ENCODE data around the gene CDHR1. TPM values are rescaled to one million over a fixed set of nuclear protein-coding genes. Genes with fewer than 3 reads are reported as not detected.

The CDHR1 gene
- total RNA-seq, 1 experiment from 2014 or later: 6.6 TPM

DNA sequence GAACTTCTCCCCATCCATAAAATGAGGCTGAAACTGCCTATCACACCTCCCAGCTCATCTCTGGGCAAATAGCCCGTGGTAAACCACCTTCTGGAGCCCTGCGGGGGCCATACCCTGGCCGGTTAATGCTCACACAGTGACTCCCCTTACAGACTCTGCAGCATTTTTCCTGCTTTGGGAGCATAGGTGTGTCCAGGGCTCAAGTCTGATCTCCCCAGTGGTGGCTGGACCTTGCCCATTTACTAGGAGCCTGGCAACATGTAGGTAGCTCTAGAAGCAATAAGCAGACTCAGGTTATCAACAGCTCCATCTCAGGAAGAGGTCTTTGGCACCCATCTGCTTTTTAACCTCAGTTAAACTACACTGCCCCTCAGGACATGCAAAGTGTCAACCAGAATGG lies 5.5 kb upstream of the CDHR1 start:
- Histone ChIP-seq H3K9ac (ENCODE audit: extremely low read depth, insufficient read length, low read length) (no peak overlapping the region), H2BK5ac (ENCODE audit: insufficient read length, low read length) (no peak overlapping the region), H2BK120ac (ENCODE audit: low read depth, low read length, poor library complexity, severe bottlenecking) (no peak overlapping the region), H2BK20ac (ENCODE audit: low read depth, low read length, poor library complexity, severe bottlenecking) (no peak overlapping the region), H3K23me2 (ENCODE audit: insufficient read length, low read depth, low read length, poor library complexity, severe bottlenecking) (no peaks in the 10 kb centered on the region), H3K23ac (ENCODE audit: insufficient read length, low read depth, low read length) (no peak overlapping the region), H3K27ac (ENCODE audit: insufficient read length, low read depth, low read length) (no peak overlapping the region), H4K5ac (ENCODE audit: insufficient read length, low read depth, low read length) (no peak overlapping the region), H3K4me2 (ENCODE audit: insufficient read depth, insufficient read length, low read length) (no peak overlapping the region), H3K56ac (ENCODE audit: insufficient read length, low read depth, low read length) (no peak overlapping the region), H4K91ac (ENCODE audit: insufficient read length, low read depth, low read length) (no peak overlapping the region), H3K79me2 (ENCODE audit: insufficient read depth, low read length) (no peaks in the 10 kb centered on the region), H3K18ac (ENCODE audit: insufficient read length, low read depth, low read length) (no peak overlapping the region), H3K4ac (ENCODE audit: low read depth, low read length) (no peak overlapping the region), H2AK5ac (ENCODE audit: insufficient read length, low read length) (no peak overlapping the region), H4K8ac (replicated peaks; ENCODE audit: insufficient read length, low read depth, low read length) (no peak overlapping the region), H3K4me1 (ENCODE audit: insufficient read depth, low read length) (no peaks in the 10 kb centered on the region; the same call in 1 of the 2 replicates), H3K79me1 (ENCODE audit: insufficient read depth, low read depth, low read length, poor library complexity, severe bottlenecking) (no peaks in the 10 kb centered on the region), H4K20me1 (ENCODE audit: control insufficient read depth, insufficient read depth, insufficient read length) (no peaks in the 10 kb centered on the region), H2BK12ac (ENCODE audit: insufficient read length, low read depth, low read length) (no peak overlapping the region), H3T11ph (ENCODE audit: low read length) (no peak overlapping the region), H3K14ac (ENCODE audit: insufficient read depth, low read length) (no peak overlapping the region), H2AFZ (ENCODE audit: low read length) (no peak overlapping the region), H2BK15ac (ENCODE audit: low read depth, low read length) (no peak overlapping the region), H3K27me3 (ENCODE audit: insufficient read depth, low read length) (peaks cover 3% of the 10 kb centered on the region; the same call in 1 of the 2 replicates), H3K9me3 (ENCODE audit: control insufficient read depth, low read depth, low read length) (no peaks in the 10 kb centered on the region)
- Mint-ChIP-seq H3K36me3 (ENCODE audit: insufficient read depth in 1 of 3, low read depth in 3 of 3) (no peaks in the 10 kb centered on the region), H3K27me3 (ENCODE audit: low read depth) (peaks cover 33% of the 10 kb centered on the region), H3K4me3 (no peak overlapping the region), H3K4me1 (0 out of 4 replicates have a peak, but pooled peaks cover under 1% of the 10 kb centered on the region in 2 experiments), H3K9me3 (no peaks in the 10 kb centered on the region; a peak in 1 of 5 replicates), H3K27ac (no peak overlapping the region; a peak in 1 of 7 replicates)
- no peak for DNase-seq
- TF ChIP-seq, protein P1, sequence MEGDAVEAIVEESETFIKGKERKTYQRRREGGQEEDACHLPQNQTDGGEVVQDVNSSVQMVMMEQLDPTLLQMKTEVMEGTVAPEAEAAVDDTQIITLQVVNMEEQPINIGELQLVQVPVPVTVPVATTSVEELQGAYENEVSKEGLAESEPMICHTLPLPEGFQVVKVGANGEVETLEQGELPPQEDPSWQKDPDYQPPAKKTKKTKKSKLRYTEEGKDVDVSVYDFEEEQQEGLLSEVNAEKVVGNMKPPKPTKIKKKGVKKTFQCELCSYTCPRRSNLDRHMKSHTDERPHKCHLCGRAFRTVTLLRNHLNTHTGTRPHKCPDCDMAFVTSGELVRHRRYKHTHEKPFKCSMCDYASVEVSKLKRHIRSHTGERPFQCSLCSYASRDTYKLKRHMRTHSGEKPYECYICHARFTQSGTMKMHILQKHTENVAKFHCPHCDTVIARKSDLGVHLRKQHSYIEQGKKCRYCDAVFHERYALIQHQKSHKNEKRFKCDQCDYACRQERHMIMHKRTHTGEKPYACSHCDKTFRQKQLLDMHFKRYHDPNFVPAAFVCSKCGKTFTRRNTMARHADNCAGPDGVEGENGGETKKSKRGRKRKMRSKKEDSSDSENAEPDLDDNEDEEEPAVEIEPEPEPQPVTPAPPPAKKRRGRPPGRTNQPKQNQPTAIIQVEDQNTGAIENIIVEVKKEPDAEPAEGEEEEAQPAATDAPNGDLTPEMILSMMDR (conservative IDR thresholded peaks at IDR 0.05): no peak
- WGBS (ENCODE audit: extremely low coverage, insufficient read length, low lambda C conversion rate): no CpG with 5 or more reads among the region's 3 CpGs

All from H9 (cell line).